ENCODE data around the gene FAM174B. TPM values are rescaled to one million over a fixed set of nuclear protein-coding genes. Genes with fewer than 3 reads are reported as not detected.

Gene FAM174B
- total RNA-seq, 1 donor from 2014 or later, result 0.91 TPM

DNA sequence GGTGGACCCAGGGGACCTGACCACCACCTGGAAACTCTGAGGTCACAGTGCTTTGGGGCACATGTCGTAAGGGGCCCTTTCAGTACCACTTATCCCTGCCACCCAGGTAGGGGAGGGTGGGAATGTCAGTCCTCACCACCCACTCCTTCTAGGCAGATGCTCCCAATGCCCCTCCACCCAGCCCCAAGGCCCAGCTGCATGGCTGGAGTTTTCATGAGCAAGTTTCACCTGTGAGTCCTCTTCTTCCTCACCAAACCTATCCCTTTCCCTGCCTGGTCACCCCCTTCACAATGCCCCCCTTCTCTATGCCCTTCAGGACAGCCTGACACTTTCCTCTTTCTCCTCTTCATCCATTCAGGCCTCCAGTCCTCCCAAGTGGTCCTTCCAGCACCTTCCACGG lies 9.8 kb downstream of the FAM174B start:
- POLR2A ChIA-PET, result no interaction called here
- TF ChIP-seq, protein P1, sequence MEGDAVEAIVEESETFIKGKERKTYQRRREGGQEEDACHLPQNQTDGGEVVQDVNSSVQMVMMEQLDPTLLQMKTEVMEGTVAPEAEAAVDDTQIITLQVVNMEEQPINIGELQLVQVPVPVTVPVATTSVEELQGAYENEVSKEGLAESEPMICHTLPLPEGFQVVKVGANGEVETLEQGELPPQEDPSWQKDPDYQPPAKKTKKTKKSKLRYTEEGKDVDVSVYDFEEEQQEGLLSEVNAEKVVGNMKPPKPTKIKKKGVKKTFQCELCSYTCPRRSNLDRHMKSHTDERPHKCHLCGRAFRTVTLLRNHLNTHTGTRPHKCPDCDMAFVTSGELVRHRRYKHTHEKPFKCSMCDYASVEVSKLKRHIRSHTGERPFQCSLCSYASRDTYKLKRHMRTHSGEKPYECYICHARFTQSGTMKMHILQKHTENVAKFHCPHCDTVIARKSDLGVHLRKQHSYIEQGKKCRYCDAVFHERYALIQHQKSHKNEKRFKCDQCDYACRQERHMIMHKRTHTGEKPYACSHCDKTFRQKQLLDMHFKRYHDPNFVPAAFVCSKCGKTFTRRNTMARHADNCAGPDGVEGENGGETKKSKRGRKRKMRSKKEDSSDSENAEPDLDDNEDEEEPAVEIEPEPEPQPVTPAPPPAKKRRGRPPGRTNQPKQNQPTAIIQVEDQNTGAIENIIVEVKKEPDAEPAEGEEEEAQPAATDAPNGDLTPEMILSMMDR (IDR thresholded peaks at IDR 0.05), result no peak
- no peaks in the 10 kb centered on the region for H3K36me3 Mint-ChIP-seq (ENCODE audit: low read depth)
- no peaks in the 10 kb centered on the region for H3K4me1 Mint-ChIP-seq
- H3K9me3 Mint-ChIP-seq, result peaks cover 5% of the 10 kb centered on the region
- ATAC-seq (ENCODE audit: low read depth) (no peak), DNase-seq (no peak)
- H3K4me3 Mint-ChIP-seq, result no peak overlapping the region
- no peak overlapping the region for H3K27ac Mint-ChIP-seq
- H3K27me3 Mint-ChIP-seq, result peaks cover 12% of the 10 kb centered on the region
- CTCF ChIA-PET, result no interaction called here
- intact Hi-C loops (cut with micrococcal nuclease), result no loop called here

DNA sequence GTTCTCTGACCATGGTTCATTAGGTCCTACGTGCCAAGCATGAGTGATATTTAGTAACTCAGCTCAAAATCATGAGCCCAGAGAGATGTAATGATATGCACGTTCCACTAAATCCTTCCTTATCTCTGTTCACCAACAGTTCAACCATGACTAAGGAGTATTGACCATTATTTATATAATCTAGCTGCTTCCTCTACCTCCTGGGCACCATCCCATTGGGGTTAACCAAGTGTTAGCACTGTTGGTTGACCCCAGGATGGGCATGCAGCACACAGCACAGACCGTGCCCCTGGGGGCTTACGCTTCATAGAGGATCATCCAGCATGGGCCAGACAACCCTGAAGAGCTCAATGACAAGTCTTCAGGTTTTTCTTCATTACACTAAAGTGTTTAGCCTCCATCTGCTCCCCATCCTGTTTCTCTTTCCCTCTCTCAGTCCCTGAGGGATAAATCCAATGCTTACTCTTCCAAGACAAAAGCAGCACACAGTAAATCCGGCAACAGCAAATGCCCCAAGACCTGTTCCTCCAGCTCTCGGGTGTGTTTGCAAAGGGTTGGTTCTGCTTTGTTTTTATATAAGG lies 10.4 kb downstream of the FAM174B start:
- no peak for ATAC-seq (ENCODE audit: low read depth)
- H3K4me1 Mint-ChIP-seq, result no peaks in the 10 kb centered on the region
- H3K27ac Mint-ChIP-seq, result no peak overlapping the region
- no peak for DNase-seq
- CTCF ChIA-PET, result no interaction called here
- H3K36me3 Mint-ChIP-seq (ENCODE audit: low read depth), result no peaks in the 10 kb centered on the region
- POLR2A ChIA-PET, result no interaction called here
- peaks cover 11% of the 10 kb centered on the region for H3K27me3 Mint-ChIP-seq
- intact Hi-C loops (cut with micrococcal nuclease), result no loop called here
- H3K4me3 Mint-ChIP-seq, result no peak overlapping the region
- peaks cover 5% of the 10 kb centered on the region for H3K9me3 Mint-ChIP-seq
- TF ChIP-seq, protein P1 (IDR thresholded peaks at IDR 0.05), result no peak

DNA sequence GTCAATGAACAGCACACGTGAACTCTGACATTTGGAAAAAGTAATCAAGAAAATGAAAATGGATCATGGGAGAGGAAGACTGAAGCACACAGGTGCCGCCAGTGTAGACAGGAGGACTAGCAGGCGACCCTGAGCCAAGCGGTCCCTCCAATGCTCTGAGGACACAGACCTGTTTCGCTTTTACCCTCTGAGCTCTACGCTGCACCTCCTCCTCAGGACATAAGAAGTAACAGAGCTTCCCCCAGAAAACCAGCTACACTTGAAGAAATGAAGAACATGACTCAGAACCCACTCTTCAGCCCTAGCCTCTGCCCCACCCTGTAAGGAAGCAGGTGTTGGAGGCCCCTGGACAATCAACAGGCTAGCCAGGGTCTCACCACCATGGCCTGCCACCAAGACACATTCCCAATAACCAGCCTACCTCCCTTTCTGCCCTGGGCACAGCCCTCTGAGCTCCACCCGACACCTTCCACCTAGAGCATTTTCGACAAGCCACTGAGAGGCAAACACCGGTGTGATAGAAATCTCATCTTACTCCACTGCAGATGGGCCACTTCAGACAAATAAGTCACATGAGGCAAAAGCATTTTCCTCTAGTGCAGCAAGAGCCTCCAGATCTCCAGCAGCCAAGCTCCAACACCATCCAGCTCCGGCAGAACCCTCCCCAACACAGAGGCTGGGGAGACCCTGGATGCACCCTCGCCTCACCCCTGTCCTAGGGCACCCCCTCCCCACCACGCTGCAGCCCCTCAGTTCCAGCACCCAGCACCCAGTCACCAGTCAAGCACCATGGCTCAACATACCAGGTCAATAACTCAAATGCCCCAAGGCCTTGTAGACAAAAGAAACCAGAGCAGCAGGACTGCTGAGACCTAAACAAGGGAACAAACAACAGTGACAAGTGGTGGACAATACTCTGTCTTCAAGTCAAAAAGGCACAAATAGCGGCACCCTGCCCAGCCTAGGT lies 11.4 kb downstream of the FAM174B start:
- DNase-seq, result no peak
- Mint-ChIP-seq H3K4me3 (no peak overlapping the region), H3K27ac (no peak overlapping the region), H3K27me3 (peaks cover 11% of the 10 kb centered on the region), H3K9me3 (peaks cover 7% of the 10 kb centered on the region), H3K36me3 (ENCODE audit: low read depth) (no peaks in the 10 kb centered on the region), H3K4me1 (no peaks in the 10 kb centered on the region)
- intact Hi-C loops (cut with micrococcal nuclease), result no loop called here
- POLR2A ChIA-PET, result no interaction called here
- TF ChIP-seq, protein P1 (IDR thresholded peaks at IDR 0.05), result no peak
- ATAC-seq (ENCODE audit: low read depth), result no peak
- CTCF ChIA-PET, result no interaction called here

DNA sequence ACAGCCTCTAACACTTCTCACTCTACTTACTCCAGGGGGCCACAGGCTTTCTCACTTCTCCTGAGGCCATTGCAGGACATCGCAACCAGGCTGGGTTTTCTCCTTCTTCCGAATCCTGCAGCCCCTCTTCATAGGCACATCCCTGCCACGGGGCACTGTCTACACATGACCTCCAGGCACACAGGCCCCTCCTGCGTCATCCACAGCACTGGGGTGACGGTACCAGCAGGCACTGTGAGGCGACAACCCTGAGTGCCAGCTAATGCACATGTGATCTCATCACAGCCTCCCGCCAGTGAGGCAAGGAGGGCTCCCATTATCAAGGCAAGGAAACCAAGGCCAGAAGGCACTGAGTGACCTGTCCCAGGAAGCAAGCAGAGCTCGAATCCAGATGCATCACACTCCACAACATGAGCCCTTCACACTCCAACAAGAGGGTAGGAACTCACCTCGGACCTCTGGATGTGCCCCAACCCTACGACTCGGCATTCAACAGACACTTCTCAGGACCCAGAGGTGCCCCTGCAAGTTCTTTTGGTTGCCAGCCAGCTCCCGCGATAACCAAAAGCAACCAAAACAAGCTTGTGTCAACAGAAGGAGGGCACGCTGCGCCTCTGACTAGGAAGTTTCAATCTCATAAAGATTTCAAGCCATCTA lies 16.7 kb downstream of the FAM174B start:
- Mint-ChIP-seq H3K9me3 (peaks cover 7% of the 10 kb centered on the region), H3K36me3 (ENCODE audit: low read depth) (no peaks in the 10 kb centered on the region), H3K27ac (no peak overlapping the region), H3K4me3 (no peak overlapping the region), H3K4me1 (no peaks in the 10 kb centered on the region), H3K27me3 (peaks cover 2% of the 10 kb centered on the region)
- ATAC-seq (ENCODE audit: low read depth) (no peak), DNase-seq (no peak)
- CTCF ChIA-PET, result no interaction called here
- intact Hi-C loops (cut with micrococcal nuclease), result no loop called here
- POLR2A ChIA-PET, result no interaction called here
- TF ChIP-seq, protein P1 (IDR thresholded peaks at IDR 0.05), result no peak

DNA sequence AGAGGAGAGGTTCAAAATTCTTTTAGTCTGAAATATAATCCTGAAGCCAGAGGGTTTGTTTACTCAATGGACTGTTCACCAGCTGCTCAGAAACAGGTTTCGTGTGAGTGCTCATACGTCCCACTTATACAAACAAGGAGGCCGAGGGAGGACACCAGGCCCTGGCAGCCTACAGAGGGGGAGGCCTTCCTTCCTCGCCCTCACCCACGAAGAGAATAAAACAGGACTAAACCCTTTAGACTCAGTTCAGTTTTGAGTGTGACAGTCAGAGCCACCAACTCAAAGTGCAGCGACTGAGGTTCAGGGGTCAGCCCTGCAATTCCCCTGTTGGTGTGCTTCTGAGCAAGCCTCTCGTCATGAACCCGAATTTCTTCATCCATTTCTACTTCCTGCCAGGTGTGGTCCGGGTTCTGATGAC lies 17.3 kb downstream of the FAM174B start:
- no peak for ATAC-seq (ENCODE audit: low read depth)
- intact Hi-C loops (cut with micrococcal nuclease), result no loop called here
- CTCF ChIA-PET, result no interaction called here
- Mint-ChIP-seq H3K36me3 (ENCODE audit: low read depth) (no peaks in the 10 kb centered on the region), H3K9me3 (peaks cover 7% of the 10 kb centered on the region), H3K27me3 (peaks cover 2% of the 10 kb centered on the region), H3K27ac (no peak overlapping the region), H3K4me3 (no peak overlapping the region), H3K4me1 (no peaks in the 10 kb centered on the region)
- TF ChIP-seq, protein P1 (IDR thresholded peaks at IDR 0.05), result no peak
- POLR2A ChIA-PET, result no interaction called here
- no peak for DNase-seq

Measured in activated B cell treated with CpG ODN at 0.5 μM for 24 hours (primary cell).